Frontal cortex (tissue), 4 donors: ENCODE data around the gene BCL3. TPM values are rescaled to one million over a fixed set of nuclear protein-coding genes. Genes with fewer than 3 reads are reported as not detected.
"Not testable (repeated sequence)": the region's sequence is repeated elsewhere in the genome, so short reads cannot be mapped to it uniquely, and the experiment has no call there.

Experiments
- DNase-seq, 2 donors: peaks; one replicate each; pipeline ENCODE4 v3.0.0; 2012; ENCODE audit warnings: low spot score in 2 of 2
- FAIRE-seq: peaks from 2 replicates; lab custom pipeline; 2012; peaks lifted over from hg19 to GRCh38; lab: Jason Lieb, UNC
- total RNA-seq: library from RNA; depleted of rRNA; stranded (reverse); fragments of >200 nt; gene quantifications from one replicate; pipeline ENCODE4 v1.2.3, GENCODE V29; 2014
- donor health status: control.
- donor health status: control.
- donor health status: control.

Gene BCL3
- total RNA-seq, 1 donor from 2014 or later: 0.41 TPM

DNA sequence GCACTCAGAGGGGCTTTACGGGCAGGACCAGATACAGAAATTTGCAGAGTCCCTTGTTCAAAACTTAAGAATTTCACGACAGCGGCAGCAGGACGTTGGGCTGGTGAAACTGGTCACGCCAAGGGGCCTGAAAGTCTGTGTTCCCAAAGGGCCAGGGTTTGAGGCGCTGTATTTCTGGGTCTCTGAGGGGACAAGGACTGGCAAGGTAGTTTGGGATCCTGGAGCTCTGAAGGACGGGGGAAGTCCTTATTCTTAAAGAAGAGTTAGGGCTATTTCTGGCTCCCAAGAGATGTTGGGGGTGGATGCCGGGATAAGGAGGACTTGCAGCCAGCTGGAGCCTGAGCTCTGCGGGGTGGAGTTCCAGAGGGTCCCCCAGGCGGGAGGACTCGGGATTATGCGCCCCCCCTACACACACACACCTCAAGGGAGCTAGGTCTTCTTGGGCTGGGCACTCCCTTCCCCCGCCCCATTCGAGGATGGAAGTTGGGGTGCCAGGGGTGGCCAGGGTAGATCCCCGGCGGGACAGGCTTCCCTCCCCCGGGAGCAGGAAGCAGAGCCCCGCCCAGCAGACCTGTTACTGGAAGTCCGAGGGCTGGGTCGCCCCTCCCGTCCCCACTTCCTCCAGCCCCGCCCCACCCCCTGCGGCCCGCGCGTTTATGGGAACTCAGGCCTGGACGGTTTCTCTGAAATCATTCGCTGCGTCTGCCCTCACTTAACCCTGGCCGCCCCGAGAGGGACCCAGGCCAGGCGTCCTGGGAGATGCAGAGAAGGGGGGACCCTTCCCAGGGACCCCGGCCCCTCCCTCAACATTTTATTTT is 5.6 kb downstream of the BCL3 start:
- no peak for FAIRE-seq
- peak; percentile 55 to 69 for DNase-seq

DNA sequence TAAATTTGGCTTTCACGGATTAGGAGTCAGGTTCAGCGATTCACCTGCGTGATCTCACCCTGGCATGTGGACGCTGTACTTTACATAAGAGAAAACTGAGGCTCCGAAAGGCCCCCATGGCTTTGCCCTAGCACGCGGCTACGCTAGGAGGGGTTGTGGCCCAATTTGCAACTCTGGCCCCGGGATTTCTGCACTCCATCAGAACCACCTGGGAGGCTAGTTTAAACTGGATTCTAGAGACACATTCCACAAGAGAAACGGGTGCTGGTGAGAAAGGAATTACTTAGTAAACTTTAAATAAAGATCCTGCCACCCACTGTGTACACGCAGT is 6.2 kb downstream of the BCL3 start:
- no peak for FAIRE-seq
- DNase-seq: no peak

DNA sequence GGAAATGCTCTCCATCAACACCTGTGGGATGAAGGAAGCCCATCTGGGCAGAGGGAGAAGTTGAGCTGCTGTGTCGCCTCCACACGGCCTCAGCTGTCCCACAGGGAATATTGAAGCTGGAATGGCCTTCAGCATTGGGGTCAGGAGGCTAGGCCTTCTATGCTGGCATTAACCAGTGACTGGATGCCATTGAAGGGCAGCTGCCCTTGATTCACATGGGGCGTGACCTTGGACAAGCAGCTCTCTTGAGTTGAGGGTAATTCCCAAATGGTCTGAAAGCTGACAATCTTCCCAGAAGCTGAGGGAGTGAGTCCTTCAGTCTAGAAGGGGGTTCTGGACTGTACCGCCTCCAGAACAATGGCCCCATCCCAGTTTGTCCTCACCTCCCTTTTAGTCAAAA is 6.7 kb downstream of the BCL3 start:
- no peak for FAIRE-seq

DNA sequence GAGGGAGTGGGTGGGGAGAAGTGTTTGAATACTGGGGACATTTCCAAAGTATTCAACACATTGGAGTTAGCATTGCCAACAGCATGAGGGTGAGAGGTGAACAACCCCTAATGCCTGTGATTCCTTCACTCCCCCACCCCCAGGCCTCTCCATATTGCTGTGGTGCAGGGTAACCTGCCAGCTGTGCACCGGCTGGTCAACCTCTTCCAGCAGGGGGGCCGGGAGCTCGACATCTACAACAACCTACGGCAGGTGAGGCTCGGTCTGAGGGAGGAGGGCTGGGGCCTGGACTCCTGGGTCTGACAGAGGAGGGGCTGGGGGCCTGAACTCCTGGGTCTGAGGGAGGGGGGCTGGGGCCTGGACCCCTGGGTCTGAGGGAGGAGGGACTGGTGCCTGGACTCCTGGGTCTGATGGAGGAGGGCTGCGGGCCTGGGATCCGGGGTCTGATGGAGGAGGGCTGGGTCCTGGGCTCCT is 7.6 kb downstream of the BCL3 start:
- FAIRE-seq (no peak), DNase-seq (no peak)

More for the DNA sequence above, 6.7 kb downstream of the BCL3 start:
- DNase-seq: no peak

DNA sequence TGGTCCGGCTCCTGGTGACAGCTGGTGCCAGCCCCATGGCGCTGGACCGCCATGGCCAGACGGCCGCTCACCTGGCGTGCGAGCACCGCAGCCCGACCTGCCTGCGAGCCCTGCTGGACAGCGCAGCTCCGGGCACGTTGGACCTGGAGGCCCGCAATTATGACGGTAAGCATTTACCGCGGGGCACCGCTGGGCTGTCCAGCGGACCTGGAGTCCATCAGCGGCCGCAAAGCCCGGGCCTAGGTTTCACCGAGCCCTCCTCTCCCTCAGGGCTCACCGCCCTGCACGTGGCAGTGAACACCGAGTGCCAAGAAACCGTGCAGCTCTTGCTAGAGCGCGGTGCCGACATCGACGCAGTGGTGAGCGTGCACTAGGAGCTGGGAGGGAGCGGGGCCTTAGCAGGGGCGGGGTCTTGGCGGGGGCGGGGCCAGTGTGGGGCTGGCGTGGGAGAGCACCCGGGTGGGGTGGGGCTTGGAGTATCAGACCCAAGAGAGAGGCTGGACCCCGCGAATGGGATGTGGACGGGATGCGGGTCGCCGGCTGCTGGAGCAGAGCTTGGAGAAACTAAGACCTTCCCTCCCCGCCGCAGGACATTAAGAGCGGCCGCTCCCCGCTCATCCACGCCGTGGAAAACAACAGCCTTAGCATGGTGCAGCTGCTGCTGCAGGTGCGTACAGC is 8.7 kb downstream of the BCL3 start:
- DNase-seq (peak; percentile 55 to 70), FAIRE-seq (no peak)

DNA sequence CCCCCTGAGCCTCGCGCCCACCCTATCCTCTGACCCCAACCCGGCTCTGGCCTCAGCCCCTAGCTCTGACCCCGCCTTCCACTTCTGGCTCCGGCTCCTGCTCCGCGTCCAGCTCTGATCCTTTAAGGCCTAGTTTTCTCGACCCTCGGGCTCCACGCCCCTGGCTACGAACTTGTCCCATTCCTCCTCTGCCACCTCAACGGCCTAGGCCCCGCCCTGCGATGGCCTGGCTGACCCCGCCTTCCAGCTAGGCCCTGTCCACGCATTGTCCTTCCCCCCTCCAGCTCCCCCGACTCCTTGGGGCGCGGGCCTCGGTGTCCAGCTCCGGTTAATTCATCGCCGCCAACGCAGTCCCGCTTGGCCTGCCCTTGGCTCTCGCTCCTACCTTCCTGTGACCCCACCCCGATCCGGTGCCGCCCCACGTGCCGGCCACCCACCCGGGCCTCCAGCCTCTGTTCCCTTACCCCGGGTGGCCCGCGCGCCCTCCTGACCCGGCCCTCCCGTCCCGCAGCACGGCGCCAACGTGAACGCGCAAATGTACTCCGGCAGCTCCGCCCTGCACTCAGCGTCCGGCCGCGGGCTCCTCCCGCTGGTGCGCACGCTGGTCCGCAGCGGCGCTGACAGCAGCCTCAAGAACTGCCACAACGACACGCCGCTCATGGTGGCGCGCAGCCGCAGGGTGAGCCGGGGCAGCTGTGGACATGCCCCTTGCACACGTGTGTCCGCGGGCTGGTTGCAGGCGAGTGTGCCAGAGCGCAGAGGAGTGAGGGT is 9.4 kb downstream of the BCL3 start:
- FAIRE-seq (no peak), DNase-seq (peak; percentile 58 to 75)

DNA sequence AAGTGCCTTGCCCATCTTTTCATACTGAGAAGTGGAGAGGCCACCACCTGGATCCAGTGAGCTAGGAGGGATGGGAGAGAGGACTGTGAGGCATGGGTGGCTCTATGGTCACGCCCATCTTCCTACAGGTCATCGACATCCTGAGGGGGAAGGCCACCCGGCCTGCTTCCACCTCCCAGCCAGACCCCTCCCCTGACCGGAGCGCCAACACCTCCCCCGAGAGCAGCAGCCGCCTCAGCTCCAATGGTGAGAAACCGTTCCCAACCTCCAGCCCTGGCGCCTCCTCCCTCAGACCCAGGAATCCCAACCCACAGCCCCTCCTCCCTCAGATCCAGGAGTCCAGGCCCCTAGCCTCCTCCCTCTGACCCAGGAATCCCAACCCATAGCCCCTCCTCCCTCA is 10.1 kb downstream of the BCL3 start:
- no peak for FAIRE-seq
- no peak for DNase-seq

DNA sequence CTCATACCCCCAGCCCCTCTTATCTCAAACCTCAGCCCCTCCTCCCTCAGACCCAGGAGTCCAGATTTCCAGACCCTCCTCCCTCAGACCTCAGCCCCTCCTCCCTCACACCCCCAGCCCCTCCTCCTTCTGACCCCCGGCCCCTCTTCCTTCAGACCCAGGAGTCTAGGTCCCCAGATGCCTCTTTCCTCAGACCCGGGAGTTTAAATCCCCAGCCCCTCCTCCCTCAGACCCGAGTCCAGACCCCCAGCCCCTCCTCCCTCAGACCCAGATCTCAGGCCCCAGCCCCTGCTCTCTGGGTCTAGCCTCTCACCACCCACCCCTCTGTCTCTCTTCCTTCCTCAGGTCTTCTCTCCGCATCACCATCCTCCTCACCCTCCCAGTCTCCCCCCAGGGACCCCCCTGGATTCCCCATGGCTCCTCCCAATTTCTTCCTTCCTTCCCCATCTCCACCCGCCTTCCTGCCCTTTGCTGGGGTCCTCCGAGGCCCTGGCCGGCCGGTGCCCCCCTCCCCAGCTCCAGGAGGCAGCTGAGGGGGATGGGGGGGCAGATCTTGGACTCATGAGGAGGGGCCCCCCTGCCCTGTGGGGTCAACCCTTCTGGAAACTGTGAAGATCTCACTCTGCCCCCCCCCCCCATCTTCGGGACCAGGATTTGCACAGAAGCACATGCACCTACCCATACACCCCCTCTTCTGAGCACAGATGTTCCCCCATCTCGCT is 10.7 kb downstream of the BCL3 start:
- no peak for DNase-seq
- FAIRE-seq: no peak

DNA sequence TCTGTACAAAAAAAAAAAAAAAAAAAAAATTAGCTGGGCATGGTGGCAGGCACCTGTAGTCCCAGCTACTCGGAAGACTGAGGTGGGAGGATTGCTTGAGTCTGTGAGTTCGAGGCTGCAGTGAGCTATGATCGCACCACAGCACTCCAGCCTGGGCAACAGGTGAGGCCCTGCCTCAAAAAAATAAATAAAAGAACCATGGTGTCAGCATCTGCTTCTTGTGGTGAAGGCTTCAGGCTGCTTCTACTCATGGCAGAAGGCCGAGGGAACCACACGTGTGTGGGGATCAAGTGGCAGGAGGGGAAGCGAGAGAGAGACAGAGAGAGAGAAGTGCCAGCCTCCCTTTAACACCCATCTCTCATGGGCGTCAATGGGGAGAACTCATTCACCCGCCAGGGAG is 13.5 kb downstream of the BCL3 start:
- no peak for DNase-seq
- FAIRE-seq: no peak

DNA sequence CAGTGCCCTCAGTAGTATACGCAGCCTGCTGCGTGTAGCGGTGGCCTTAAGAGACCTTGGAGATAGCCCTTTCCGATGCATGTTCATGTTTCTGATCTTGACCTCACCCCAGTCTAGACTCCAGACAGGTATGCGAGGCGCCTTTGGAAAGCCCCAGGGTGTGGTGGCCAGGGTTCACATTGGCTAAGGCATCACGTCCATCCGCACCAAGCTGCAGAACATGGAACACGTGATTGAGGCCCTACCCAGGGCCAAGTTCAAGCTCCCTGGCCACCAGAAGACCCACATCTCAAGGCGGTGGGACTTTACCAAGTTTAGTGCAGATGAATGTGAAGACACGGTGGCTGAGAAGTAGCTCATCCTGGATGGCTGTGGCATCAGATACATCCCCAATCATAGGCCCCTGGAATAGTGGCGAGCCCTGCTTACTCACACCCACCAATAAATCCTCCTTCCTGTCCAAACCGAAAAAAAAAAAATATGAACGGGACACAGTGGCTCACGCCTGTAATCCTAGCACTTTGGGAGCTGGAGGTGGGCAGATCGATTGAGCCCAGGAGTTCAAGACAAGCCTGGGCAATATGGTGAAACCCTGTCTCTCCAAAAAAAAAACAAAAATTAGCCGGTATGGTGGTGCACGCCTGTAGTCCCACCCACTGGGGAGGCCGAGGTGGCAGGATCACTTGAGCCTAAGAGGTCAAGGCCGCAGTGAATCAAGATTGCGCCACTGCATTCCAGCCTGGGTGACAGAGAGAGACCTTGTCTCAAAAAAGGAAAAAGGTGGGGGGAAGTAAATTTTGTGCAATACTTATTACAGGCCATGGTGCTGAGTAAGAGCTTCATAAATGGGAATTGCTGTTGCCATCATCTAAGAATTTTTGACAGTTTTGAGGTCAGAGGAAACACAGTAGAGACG is 16.8 kb downstream of the BCL3 start:
- FAIRE-seq (no peak), DNase-seq (no peak)

DNA sequence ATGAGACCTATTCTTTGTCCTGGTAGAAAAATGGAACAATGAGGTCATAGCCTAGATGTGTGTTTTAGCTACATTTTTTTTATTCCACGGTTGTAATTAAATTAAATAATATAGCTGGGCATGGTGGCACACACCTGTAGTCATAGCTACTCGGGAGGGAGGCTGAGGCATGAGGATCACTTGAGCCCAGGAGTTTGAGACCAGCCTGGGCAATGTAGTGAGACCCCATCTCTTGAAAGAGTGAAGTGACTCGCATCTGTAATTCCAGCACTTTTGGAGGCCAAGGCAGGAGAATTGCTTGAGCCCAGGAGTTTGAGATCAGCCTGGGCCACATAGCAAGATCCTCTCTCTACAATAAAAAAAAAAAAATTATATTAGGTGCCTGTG is 17.4 kb downstream of the BCL3 start:
- DNase-seq (no peak), FAIRE-seq (no peak)

DNA sequence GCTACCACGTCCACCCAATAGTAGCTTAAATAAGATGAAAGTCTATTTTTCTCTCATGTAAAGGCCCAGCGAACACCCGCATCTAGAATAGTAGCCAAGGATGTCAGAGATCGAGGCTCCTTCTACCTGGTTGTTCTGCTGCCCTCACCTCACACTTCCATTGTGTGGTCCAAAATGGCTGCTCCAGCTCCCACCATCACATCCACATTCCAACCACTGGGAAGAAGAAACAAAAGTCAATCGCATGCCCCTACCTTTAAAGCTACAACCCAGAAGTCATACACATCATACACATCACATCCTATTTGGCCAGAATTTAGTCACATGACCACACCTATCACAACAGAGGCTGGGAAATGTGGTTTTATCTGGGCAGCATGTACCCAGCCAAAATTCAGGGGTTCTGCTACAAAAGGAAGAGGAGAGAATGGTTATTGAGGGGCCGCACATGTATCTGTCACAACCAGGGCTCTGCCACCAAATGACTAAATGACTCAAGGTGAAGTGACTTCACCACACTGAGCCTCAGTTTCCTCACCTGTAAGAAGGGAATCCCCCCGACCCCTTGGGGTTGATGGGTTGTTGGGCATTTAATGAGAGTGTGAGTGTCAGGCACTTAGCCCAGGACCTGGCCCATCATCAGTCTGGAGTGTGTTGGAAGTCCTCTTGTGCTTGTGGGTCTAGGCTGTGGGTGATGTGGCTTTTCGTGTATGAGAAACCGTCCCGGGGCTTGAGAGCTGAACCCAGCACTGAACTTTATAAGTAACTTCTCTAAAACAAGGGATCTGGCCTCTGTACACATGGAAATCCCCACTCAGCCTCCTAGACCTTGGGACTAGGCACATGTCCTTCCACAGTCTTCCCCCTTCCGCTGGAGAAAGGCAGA is 19.0 kb downstream of the BCL3 start:
- FAIRE-seq (no peak), DNase-seq (no peak)

DNA sequence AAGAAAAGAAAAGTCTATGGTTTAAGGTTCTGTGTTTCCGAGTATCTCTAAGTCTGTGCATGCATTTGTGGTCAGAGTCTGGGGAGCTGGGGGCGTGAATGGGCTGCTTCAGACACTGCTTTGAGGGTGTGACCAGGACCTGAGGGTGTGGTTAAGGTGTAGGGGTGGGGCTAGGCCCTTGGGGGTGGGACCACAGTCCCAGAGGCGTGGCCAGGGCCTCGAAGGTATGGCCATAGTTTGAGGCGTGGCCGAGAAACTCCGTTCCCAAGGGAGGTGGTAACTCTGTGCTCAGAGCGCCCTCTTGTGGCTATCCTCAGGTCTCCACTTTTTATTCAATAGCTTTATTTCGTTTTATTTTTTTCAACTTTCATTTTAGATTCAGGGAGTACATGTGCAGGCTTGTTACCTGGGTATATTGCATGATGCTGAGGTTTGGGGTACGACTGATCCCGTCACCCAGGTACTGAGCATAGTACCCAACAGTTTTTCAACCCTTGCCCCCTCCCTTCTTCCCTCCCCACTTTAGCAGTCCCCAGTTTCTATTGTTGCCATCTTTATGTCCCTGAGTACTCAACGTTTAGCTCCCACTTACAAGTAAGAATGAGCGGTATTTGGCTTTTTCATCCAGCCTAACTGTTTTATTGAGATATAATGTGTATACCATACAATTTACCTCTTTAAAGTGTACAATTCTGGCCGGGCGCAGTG is 22.2 kb downstream of the BCL3 start:
- peak; percentile 68 to 90 for DNase-seq
- no peak for FAIRE-seq

DNA sequence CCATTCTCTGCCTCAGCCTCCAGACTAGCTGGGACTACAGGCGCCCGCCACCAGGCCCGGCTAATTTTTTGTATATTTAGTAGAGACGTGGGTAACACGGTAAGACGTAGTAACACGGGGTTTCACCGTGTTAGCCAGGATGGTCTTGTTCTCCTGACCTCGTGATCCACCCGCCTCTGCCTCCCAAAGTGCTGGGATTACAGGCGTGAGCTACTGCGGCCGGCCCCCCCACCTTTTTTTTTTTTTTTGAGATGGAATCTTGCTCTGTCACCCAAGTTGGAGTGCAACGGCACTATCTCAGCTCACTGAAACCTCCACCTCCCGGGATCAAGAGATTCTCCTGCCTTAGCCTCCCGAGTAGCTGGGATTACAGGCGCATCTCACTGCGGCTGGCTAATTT is 23.6 kb downstream of the BCL3 start:
- not testable (repeated sequence) for DNase-seq, FAIRE-seq

DNA sequence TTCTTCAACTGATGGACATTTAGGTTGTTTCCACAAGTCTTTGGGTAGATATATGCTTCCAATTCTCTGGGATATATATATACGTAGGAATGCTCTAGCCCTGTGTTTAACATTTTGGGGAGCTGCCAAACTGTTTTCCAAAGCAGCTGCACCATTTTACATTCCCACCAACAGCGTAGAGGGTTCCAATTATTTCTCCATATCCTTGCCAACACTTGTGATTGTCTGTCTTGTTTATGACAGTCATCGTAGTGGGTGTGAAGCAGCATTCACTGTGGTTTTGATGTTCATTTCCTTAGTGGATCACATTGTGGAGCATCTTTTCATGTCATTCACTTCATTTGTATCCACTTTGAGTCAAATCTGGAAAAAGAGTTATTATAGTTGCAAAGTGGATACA is 24.5 kb downstream of the BCL3 start:
- FAIRE-seq (no peak), DNase-seq (no peak)

DNA sequence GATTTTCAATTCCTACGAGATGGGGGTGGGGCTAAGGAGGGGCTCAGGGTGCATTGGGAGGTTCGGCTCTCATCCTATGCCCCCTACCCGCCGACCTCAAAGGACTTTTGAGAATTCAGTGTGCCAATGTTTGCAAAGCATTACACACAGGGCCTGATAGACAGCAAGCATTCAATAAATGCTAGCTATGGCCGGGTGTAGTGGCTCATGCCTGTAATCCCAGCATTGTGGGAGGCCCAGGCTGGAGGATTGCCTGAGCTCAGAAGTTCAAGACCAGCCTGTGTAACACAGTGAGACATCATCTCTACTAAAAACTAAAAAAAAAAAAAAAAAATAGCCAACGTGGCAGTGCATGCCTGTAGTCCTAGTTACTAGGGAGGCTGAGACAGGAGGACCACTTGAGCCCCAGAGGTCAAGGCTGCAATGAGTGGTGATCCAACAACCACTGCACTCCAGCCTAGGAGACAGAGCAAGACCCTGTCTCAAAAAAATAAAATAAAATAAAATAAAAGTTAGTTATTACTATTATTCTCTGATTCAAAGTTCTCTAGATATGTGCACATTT is 27.2 kb downstream of the BCL3 start:
- FAIRE-seq: no peak

DNA sequence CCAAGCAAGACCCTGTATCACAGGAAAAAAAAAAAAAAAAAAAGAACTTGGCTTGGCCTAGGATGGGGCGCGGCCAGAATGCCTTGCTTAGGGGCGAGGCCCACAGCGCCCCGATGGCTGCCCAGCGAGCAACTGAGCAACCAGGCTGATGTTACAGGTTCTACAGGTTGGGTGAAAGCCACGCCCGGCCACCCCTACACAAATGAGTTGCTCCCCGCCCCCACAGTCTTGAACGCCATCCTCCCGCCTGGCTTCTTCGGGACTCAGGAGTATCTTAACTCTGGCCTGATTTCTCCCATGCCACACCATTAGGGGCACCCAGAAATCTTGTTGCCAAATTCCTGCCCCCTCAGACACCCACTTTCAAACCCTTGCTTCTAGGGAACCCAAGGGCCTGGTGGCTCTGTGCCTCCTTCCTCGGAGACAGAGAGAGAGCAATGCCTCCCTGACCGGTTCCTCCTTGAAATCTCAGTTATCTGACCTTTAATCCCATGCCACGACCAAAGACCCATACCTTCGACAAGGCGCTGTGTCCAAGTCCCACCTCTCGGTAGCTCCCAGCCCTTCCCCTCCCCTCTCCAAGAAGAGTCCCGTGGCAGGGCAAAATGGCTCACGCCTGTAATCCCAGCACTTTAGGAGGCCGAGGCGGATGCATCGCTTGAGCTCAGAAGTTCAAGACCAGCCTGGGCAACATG is 28.0 kb downstream of the BCL3 start:
- FAIRE-seq: no peak
- no peak for DNase-seq

More for the DNA sequence above, 27.2 kb downstream of the BCL3 start:
- DNase-seq: no peak
